Immature natural killer cell (primary cell): ENCODE results near the gene LAMA5. TPM values are rescaled to one million over a fixed set of nuclear protein-coding genes. Genes with fewer than 3 reads are reported as not detected.
A peak's percentile ranks its signal among the peaks of the same experiment; 100 is the strongest.

Experiments used
- DNase-seq, 3 donors: peaks; one replicate each; pipeline ENCODE4 v3.0.0; 2022; ENCODE audit warnings: mixed read lengths in 1 of 3
- H3K27ac Mint-ChIP-seq, 6 donors: one replicate each; pipeline ENCODE4 v1.8.0; 2020; ENCODE audit warnings: mixed read lengths in 6 of 6, mild to moderate bottlenecking in 5 of 6, inconsistent platforms in 4 of 6, moderate library complexity in 3 of 6
- H3K27me3 Mint-ChIP-seq, 3 donors: one replicate each; pipeline ENCODE4 v1.8.0; 2020 to 2021; ENCODE audit warnings: low read depth in 3 of 3, mild to moderate bottlenecking in 3 of 3, mixed read lengths in 3 of 3, moderate library complexity in 3 of 3, inconsistent platforms in 1 of 3
- H3K36me3 Mint-ChIP-seq, 3 donors: one replicate each; pipeline ENCODE4 v1.8.0; 2020; ENCODE audit warnings: mixed read lengths in 3 of 3, inconsistent platforms in 2 of 3, mild to moderate bottlenecking in 2 of 3
- H3K4me1 Mint-ChIP-seq, 2 donors: one replicate each; pipeline ENCODE4 v1.8.0; 2020; ENCODE audit warnings: inconsistent platforms in 2 of 2, mild to moderate bottlenecking in 2 of 2, mixed read lengths in 2 of 2, moderate library complexity in 1 of 2
- H3K4me3 Mint-ChIP-seq, 5 donors: one replicate each; pipeline ENCODE4 v1.8.0; 2020; ENCODE audit warnings: mild to moderate bottlenecking in 5 of 5, mixed read lengths in 5 of 5, inconsistent platforms in 3 of 5, moderate library complexity in 3 of 5
- H3K9me3 Mint-ChIP-seq, 6 donors: one replicate each; pipeline ENCODE4 v1.8.0; 2020; ENCODE audit warnings: mild to moderate bottlenecking in 6 of 6, mixed read lengths in 6 of 6, inconsistent platforms in 4 of 6, moderate library complexity in 3 of 6
- polyA plus RNA-seq, 3 donors: library from polyadenylated mRNA; unstranded; fragments of 300-500 nt; fragmentation: Illumina TruSeq; gene quantifications; one replicate each; pipeline ENCODE4 v1.2.3, GENCODE V29; 2021

Gene LAMA5
- polyA plus RNA-seq, 3 donors from 2014 or later, result 0.30 TPM; not detected in 2

DNA sequence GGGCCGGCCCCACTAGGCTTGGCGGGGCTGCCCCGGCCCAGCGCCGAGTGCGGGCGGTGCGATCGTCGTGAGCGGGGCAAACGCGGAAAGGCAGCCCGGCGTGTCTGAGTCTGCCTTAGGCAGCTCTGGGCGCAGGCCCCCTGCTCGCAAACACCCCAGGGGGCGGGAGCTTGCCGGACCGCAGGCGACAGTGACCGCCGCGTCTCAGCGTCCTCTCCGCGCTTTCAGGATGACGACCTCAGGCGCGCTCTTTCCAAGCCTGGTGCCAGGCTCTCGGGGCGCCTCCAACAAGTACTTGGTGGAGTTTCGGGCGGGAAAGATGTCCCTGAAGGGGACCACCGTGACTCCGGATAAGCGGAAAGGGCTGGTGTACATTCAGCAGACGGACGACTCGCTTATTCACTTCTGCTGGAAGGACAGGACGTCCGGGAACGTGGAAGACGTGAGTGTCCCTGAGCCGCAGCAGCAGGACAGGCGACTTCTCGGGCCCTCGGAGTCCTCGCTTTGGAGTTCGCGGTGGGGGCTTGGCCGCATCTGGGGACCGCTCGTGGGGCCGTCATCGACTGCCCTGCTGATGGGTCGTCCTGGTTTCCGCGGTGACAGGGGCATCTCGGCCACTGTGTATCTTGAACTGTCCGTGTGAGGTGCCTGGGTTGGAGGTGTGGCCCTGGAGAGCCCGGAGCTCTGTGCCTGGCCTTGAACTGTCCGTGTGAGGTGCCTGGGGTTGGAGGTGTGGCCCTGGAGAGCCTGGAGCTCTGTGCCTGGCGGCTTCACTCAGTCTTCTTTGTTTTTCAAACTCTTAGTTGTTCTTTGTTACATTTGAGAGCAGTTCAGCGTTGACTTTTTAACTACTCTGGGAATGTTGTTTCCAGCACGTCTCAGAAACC is 63.5 kb downstream of the LAMA5 start:
- Mint-ChIP-seq H3K9me3 (no peaks in the 10 kb centered on the region), H3K4me3 (peak overlapping the region; percentile 88 to 92 (median 88)), H3K27me3 (peaks cover 2 to 10% (median 7%) of the 10 kb centered on the region in 3 donors), H3K36me3 (no peaks in the 10 kb centered on the region), H3K27ac (peak overlapping the region; percentile 45 to 89 (median 82)), H3K4me1 (peaks cover 33 to 36% of the 10 kb centered on the region in 2 donors)
- peak; percentile 24 to 26 (median 25) for DNase-seq

DNA sequence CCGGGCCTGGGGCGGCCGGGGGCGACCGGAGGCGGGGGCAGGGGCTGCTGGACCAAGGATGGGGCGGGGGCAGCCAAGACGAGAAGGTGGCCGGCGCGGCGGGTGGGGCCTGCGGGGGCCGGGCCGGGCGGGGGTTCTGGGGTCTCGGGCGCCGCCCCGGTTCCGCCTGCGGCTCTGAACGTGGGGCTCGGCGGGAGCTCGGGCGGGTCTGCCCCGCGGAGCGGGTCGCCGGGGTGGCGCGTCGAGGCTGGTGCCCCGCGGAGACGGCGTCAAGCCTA is 64.1 kb downstream of the LAMA5 start:
- H3K4me1 Mint-ChIP-seq, result peaks cover 33 to 36% of the 10 kb centered on the region in 2 donors
- no peaks in the 10 kb centered on the region for H3K36me3 Mint-ChIP-seq

GRCh38 chr20:62302341-62303061 is 64.6 kb downstream of the LAMA5 start, which contains the start of gene ADRM1:
Gene ADRM1 (plus strand): TSS chr20:62302997. CDS start chr20:62303569, 572 bp downstream.
- Mint-ChIP-seq H3K9me3 (no peaks in the 10 kb centered on the region), H3K4me3 (peak within 1 kb of the TSS; percentile 94 to 96 (median 95)), H3K4me1 (peaks cover 33 to 36% of the 10 kb centered on the region in 2 donors), H3K27me3 (peaks cover 2 to 10% (median 7%) of the 10 kb centered on the region in 3 donors), H3K27ac (peak within 1 kb of the TSS; percentile 94 to 99 (median 97)), H3K36me3 (no peaks in the 10 kb centered on the region)
- DNase-seq, result peak; percentile 97

More for the DNA sequence above, 64.1 kb downstream of the LAMA5 start:
- no peak for DNase-seq
- Mint-ChIP-seq H3K9me3 (no peaks in the 10 kb centered on the region), H3K4me3 (peak overlapping the region; percentile 80 to 96 (median 94)), H3K27ac (peak overlapping the region in 5 of 6 donors; percentile 81 to 99 (median 96)), H3K27me3 (peaks cover 2 to 10% (median 7%) of the 10 kb centered on the region in 3 donors)

- Mint-ChIP-seq H3K27me3 (peaks cover 2 to 10% (median 7%) of the 10 kb centered on the region in 3 donors), H3K9me3 (no peaks in the 10 kb centered on the region), H3K4me3 (peak overlapping the region; percentile 94 to 96 (median 95)), H3K27ac (peak overlapping the region; percentile 94 to 99 (median 97)), H3K4me1 (peaks cover 33 to 36% of the 10 kb centered on the region in 2 donors), H3K36me3 (no peaks in the 10 kb centered on the region)
- peak; percentile 81 to 84 (median 81) for DNase-seq
Observed at GRCh38 chr20:62301773-62302340, 65.3 kb downstream of the LAMA5 start.

GRCh38 chr20:62301111-62301668 is 65.9 kb downstream of the LAMA5 start:
- Mint-ChIP-seq H3K27ac (peak overlapping the region in 5 of 6 donors; percentile 40 to 99 (median 94)), H3K4me1 (peaks cover 33 to 36% of the 10 kb centered on the region in 2 donors), H3K9me3 (no peaks in the 10 kb centered on the region), H3K36me3 (no peaks in the 10 kb centered on the region), H3K4me3 (peak overlapping the region in 4 of 5 donors; percentile 10 to 96 (median 46)), H3K27me3 (peaks cover 2 to 10% (median 6%) of the 10 kb centered on the region in 3 donors)
- no peak for DNase-seq

DNA sequence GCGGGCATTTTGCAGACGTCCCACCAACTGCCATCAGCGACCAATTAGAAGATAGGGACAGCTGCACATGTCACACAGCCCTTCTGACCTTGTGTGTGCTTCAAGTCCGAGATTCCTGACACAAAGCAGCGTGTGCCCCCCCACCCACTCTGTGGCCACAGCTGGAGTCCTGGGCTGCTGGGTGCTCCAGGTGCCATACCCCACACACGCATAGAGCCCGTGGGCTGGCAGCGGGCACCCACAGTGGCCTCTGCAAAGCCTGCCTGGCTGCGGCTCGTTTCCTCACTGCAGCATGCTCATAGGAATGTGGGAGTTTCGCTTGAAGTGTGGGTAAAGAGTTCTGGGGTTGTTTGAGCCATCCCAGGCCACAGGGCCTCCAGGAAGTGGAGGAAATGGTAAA is 66.8 kb downstream of the LAMA5 start:
- H3K4me3 Mint-ChIP-seq, result no peak overlapping the region
- peaks cover 0 to 6% (median 0%) of the 10 kb centered on the region in 3 donors for H3K36me3 Mint-ChIP-seq
- no peaks in the 10 kb centered on the region for H3K9me3 Mint-ChIP-seq
- peaks cover 4 to 10% (median 4%) of the 10 kb centered on the region in 3 donors for H3K27me3 Mint-ChIP-seq
- peaks cover 30 to 32% of the 10 kb centered on the region in 2 donors for H3K4me1 Mint-ChIP-seq
- DNase-seq, result no peak
- no peak overlapping the region for H3K27ac Mint-ChIP-seq

- peaks cover 24 to 26% of the 10 kb centered on the region in 2 donors for H3K4me1 Mint-ChIP-seq
- peaks cover 4 to 10% (median 4%) of the 10 kb centered on the region in 3 donors for H3K27me3 Mint-ChIP-seq
- no peak overlapping the region for H3K27ac Mint-ChIP-seq
- H3K4me3 Mint-ChIP-seq, result no peak overlapping the region
- peaks cover 0 to 6% (median 0%) of the 10 kb centered on the region in 3 donors for H3K36me3 Mint-ChIP-seq
- DNase-seq, result no peak
- H3K9me3 Mint-ChIP-seq, result no peaks in the 10 kb centered on the region
Observed at GRCh38 chr20:62299666-62300236, 67.4 kb downstream of the LAMA5 start.

DNA sequence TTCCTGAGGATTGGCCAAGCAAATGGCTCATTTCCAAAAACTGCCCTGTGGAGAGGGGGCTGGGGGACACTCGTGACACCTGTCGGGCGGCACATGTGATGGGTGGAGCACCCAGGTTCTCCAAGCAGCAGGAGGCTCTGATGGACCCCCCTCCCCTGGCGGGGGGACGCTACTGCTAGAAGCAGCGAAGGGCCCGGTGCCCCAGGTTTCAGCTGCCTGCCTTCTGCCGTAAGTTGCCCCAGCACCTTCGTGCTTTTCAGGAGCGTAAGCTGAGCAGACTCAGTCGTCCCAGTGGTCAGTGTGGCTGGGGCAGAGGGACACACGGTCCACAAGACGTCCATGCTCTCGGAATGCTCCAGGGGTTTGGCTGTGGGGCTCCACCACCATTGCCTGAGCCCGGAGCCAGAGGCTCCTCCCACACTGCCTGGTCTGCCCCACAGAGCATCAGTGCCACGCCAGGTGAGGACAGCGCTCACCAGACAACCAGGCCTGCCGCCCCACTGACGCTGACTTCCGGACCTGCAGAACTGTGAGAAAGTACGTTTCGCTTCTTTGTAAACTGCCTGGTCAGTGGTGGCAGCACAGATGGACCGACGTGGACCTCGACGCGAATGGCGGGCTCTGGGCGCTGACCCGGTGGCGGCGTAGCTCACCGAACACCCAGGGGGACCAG is 68.4 kb downstream of the LAMA5 start:
- Mint-ChIP-seq H3K27ac (no peak overlapping the region), H3K4me1 (peaks cover 21 to 23% of the 10 kb centered on the region in 2 donors), H3K36me3 (peaks cover 4 to 9% (median 4%) of the 10 kb centered on the region in 3 donors), H3K9me3 (no peaks in the 10 kb centered on the region), H3K4me3 (no peak overlapping the region), H3K27me3 (peaks cover 4 to 8% (median 8%) of the 10 kb centered on the region in 3 donors)
- DNase-seq, result no peak

DNA sequence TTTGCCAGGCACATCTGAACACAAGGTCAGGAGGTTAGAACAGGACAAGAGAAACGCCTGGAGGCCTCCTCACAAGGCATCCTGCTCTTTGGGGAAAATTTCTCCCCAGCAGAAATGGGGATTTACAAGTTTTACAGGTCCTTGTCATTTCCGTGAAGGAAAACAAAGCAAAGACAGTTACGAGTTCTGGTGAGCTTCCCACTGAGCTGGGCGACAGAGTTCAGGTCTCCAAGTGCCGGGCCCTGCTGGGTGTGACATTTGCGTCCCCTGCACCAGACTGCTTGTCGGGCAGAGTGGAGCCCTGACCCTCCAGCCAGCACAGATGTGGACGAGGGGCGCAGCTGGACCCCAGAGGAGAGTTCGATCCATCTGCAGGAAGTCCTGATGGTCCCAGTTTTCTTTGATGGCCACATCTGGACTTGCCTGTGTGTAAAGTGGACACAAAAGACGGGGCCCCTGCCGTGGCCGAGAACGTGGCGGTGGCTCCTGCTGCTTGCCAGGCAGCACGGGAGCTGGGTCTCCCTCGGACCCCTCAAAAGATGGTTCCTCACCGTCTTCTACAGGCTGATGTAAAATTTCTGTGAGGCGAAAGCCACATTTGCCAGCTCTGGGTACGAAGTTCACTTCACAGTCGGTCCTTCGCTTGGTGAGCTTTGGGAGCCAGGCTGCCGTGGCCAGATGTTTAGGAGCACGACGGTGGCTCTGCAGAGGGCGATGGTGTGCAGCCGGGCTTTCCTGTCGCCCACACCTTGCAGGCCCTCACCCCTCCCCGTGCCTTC is 69.5 kb downstream of the LAMA5 start:
- peaks cover 4 to 9% (median 4%) of the 10 kb centered on the region in 3 donors for H3K36me3 Mint-ChIP-seq
- no peak overlapping the region for H3K4me3 Mint-ChIP-seq

DNA sequence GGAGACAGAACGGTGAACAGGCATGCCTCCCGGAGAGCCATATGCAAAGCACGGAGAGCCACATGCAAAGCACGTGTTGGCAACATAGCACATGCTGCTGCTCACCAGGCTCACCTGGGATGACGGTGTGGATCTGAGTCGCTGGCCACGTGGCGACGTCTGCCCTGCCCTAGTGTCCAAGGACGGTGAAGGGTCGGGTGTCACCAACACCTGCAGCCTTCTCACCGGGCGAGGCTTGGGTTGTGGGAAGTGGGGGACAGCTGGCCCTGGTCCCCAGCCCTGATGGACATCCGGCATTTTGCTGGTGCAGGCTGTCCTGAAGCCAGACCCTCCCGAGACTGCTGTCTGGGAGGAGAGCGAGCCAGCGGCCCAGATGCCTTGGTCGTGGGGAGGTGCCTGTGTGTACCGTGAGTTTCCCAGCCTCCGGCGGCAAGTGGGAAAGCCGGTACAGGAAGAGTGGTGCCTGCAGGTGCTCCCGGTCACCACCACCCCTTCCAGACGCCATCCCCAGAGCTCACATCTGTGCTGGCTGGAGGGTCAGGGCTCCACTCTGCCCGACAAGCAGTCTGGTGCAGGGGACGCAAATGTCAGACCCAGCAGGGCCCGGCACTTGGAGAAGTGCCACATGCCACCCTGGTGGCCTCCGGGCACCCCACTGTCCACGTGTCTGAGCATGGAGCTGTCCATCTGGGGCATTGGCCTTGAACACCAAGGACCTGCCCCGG is 70.2 kb downstream of the LAMA5 start:
- Mint-ChIP-seq H3K36me3 (peaks cover 4 to 9% (median 8%) of the 10 kb centered on the region in 3 donors), H3K4me1 (peaks cover 34 to 35% of the 10 kb centered on the region in 2 donors), H3K27me3 (peaks cover 4 to 7% (median 6%) of the 10 kb centered on the region in 3 donors), H3K4me3 (no peak overlapping the region), H3K9me3 (no peaks in the 10 kb centered on the region), H3K27ac (peak overlapping the region in 1 of 6 donors; percentile 31)
- no peak for DNase-seq

More for the DNA sequence above, 69.5 kb downstream of the LAMA5 start:
- Mint-ChIP-seq H3K27ac (no peak overlapping the region), H3K4me1 (peaks cover 28 to 30% of the 10 kb centered on the region in 2 donors), H3K27me3 (peaks cover 5 to 8% (median 6%) of the 10 kb centered on the region in 3 donors), H3K9me3 (no peaks in the 10 kb centered on the region)
- no peak for DNase-seq

DNA sequence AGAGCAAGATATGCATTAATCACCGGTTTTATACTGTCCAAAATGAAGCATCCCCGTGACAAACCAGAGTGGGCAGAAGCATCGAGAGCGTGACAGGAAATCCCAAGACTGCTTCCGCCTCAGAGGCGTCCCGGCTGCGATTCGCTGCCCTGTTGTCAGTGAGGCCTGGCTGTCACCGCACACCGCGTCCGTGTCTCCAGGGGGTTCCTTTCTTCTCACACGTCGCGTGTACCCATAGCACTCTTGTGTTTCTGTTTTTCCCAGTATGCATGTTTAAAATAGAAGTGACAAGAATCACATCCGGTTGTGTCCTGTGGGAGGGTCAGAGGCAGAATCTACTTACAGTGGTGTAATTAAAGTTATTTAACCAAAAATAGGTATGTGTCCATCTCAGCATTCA is 72.6 kb downstream of the LAMA5 start:
- peaks cover 36 to 37% of the 10 kb centered on the region in 2 donors for H3K4me1 Mint-ChIP-seq
- H3K27me3 Mint-ChIP-seq, result peaks cover 1 to 8% (median 3%) of the 10 kb centered on the region in 3 donors
- H3K36me3 Mint-ChIP-seq, result peaks cover 4 to 9% (median 8%) of the 10 kb centered on the region in 3 donors
- DNase-seq, result peak in 1 of 3 donors; percentile 22
- no peaks in the 10 kb centered on the region for H3K9me3 Mint-ChIP-seq
- H3K27ac Mint-ChIP-seq, result peak overlapping the region; percentile 7 to 94 (median 59)
- H3K4me3 Mint-ChIP-seq, result peak overlapping the region in 2 of 5 donors; percentile 9 to 40
